Lower lobe of right lung (tissue), 2 donors: ENCODE measurements around the gene PPP2R2C. TPM values are rescaled to one million over a fixed set of nuclear protein-coding genes. Genes with fewer than 3 reads are reported as not detected.

Source experiments
- ATAC-seq, 2 donors: fragments of 200-7000 bp; cut with Tn5 transposase; one replicate each; pipeline ENCODE4 v1.9.1; 2020 to 2022; ENCODE audit warnings: mild to moderate bottlenecking in 2 of 2, moderate library complexity in 2 of 2
- DNase-seq: peaks from one replicate; pipeline ENCODE4 v3.0.0-alpha.2; 2020
- H3K27ac ChIP-seq: fragments of 200-600 bp; one replicate; pipeline ENCODE4 v1.8.0; 2022
- H3K27me3 ChIP-seq: fragments of 200-600 bp; one replicate; pipeline ENCODE4 v1.8.0; 2022; ENCODE audit warnings: low read depth
- H3K36me3 ChIP-seq: fragments of 200-600 bp; one replicate; pipeline ENCODE4 v1.8.0; 2022; ENCODE audit warnings: mild to moderate bottlenecking
- H3K4me1 ChIP-seq: fragments of 200-600 bp; one replicate; pipeline ENCODE4 v1.8.0; 2022
- H3K4me3 ChIP-seq: fragments of 200-600 bp; one replicate; pipeline ENCODE4 v1.8.0; 2022; ENCODE audit warnings: mild to moderate bottlenecking
- H3K9me3 ChIP-seq: fragments of 200-600 bp; one replicate; pipeline ENCODE4 v1.8.0; 2022
- intact Hi-C: fragments of 100-400 bp; cut with DNase I; formaldehyde crosslinking; loops from one replicate; pipeline ENCODE4 v1.11.0; 2022
- long read RNA-seq: library from polyadenylated mRNA; unstranded; transcript quantifications from one replicate; pipeline ENCODE4 v2.0.0, GENCODE V29; 2021
- total RNA-seq: library from RNA; stranded (reverse); fragmentation: NEBNext Ultra II Directional; extraction: Animal tissue kit (Norgen Biotek cat#: 25700); gene quantifications from one replicate; pipeline ENCODE4 v1.2.1, GENCODE V29; 2021
- TF ChIP-seq, protein P1 (sequence below): fragments of 200-600 bp; IDR thresholded peaks from one replicate; pipeline ENCODE4 v1.8.0; 2022; ENCODE audit warnings: antibody characterized with exemption, mild to moderate bottlenecking
- donor health status: DM: no; HTN: yes; CAD: no; lungs with severe emphysema.

PPP2R2C gene
- not detected for total RNA-seq
- long read RNA-seq = 0 reads

DNA sequence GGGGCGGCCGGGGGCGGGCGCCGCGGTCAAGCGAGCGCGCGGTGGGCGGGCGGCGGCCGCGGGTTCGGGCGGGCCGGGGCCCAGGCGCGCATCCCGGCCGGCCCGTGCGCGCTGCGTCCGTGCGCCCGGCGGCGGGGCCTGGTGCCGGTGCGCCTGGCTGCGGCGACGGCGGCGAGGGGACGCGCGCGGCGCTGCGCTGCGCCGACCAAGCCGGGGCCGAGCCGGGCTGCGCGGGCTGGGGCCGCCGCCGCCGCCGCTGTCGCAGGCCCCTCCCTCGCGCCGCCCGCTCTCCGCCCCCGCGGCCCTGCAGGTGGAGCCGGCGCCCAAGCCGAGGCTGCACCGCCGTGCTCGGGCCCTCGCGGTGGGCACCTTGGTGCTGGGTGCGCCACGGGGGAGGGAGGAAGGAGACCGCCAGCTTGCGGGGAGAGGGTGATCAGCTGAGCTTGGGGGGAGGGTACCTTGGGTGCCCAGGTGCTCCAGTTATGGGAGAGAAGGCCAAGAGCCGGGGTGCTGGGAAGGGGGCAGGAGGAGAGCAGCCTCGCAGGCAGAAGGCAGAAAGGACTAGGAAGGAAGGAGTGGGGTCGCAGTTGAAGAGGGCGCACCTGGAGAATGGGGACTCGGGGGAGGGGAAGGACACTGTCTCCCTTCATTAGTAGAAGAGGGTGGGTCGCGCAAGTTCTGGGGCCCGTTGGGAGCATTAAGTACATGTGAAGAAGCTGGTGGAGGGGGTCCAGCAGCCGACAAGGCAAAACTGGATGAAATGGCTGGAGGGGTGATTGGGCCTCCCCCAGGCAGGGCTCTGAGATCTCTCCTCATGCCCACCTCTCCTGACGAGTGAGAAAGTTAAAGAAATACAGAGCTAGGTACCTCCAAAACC, at the start of gene PPP2R2C:
PPP2R2C (minus strand) TSS at position 228 of the 877 bp plus-strand sequence. CDS start 385 bp downstream, outside the sequence.
- Histone ChIP-seq H3K27ac (no peak within 1 kb of the TSS), H3K4me1 (peaks cover 14% of the 10 kb centered on the region), H3K9me3 (no peaks in the 10 kb centered on the region), H3K4me3 (no peak within 1 kb of the TSS), H3K27me3 (peaks cover 73% of the 10 kb centered on the region), H3K36me3 (no peaks in the 10 kb centered on the region)
- ATAC-seq (no peak), DNase-seq (no peak)
- intact Hi-C loops = no loop called here
- TF ChIP-seq, protein P1, sequence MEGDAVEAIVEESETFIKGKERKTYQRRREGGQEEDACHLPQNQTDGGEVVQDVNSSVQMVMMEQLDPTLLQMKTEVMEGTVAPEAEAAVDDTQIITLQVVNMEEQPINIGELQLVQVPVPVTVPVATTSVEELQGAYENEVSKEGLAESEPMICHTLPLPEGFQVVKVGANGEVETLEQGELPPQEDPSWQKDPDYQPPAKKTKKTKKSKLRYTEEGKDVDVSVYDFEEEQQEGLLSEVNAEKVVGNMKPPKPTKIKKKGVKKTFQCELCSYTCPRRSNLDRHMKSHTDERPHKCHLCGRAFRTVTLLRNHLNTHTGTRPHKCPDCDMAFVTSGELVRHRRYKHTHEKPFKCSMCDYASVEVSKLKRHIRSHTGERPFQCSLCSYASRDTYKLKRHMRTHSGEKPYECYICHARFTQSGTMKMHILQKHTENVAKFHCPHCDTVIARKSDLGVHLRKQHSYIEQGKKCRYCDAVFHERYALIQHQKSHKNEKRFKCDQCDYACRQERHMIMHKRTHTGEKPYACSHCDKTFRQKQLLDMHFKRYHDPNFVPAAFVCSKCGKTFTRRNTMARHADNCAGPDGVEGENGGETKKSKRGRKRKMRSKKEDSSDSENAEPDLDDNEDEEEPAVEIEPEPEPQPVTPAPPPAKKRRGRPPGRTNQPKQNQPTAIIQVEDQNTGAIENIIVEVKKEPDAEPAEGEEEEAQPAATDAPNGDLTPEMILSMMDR = no peak

DNA sequence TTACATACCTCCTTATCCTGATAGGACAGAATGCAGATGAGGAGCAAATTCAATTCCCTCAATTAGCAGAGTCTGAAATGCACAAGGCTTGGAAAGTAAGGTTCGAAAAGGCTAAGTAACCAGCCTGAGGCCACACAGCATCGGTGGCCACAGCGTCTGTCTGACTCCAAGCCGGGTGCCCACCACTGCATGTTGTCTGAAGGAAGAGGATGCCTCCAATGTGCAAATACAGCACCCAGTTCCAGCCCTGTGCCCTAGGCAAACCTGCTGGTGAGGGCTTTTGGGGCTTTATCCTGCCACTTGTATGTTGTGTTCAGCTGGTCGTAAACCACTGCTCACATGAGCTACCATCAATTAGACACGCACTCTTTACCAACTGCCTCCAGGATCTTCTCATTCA, 48.6 kb upstream of the PPP2R2C start:
- no peak for DNase-seq
- intact Hi-C loops = no loop called here
- Histone ChIP-seq H3K27me3 (peaks cover 13% of the 10 kb centered on the region), H3K27ac (no peak overlapping the region), H3K4me1 (no peaks in the 10 kb centered on the region), H3K9me3 (no peaks in the 10 kb centered on the region), H3K36me3 (no peaks in the 10 kb centered on the region), H3K4me3 (no peak overlapping the region)
- no peak for ATAC-seq
- TF ChIP-seq, protein P1 = no peak

DNA sequence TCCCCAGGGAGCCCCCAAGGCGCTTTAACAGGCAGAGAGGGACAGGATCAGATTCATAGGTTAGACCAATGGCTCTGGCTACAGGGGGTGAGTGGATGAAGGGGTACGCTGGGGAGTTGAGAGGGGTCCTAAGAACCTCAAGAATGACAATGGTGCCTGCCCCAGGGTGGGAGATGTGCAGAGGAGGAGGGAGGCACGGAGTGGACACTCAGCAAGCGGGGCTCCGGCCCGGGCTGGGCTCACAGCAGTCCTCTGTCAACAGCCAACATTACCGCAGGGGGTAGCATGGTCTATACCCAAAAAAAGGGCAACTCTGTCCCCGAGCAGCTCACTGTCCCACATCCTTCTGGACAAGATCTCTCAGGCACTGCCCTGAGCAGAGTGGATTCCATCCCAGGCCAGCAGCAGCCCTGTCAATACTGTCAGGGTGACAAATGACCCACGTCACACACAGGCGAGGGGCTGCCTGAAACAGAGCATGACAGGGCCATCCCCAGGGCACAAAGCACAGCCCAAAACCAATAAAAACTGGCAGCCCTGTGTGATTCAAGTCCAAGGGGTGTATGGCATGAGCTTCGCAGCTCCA, 47.7 kb upstream of the PPP2R2C start:
- Histone ChIP-seq H3K36me3 (no peaks in the 10 kb centered on the region), H3K27me3 (peaks cover 13% of the 10 kb centered on the region), H3K4me3 (no peak overlapping the region), H3K27ac (no peak overlapping the region), H3K9me3 (no peaks in the 10 kb centered on the region), H3K4me1 (no peaks in the 10 kb centered on the region)
- no peak for DNase-seq
- TF ChIP-seq, protein P1 = no peak
- ATAC-seq = no peak
- intact Hi-C loops = no loop called here

DNA sequence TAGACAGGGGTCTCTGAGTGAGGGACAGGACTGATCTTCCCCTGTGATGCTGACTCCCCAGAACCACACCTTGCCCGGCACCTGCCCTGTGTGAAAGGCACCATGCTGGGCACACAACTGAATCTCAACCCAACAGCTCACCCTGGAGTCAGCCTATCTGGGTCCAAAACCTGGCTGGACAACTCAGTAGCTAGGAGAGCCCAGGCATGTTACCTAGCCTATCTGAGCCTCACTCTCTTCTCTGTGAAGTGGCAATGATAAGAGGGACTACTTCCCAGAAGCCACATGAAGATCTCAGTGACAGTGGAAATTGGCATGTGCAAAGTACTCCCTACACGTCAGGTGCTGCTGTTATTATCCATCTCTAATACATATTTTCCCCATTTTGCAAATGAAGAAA, 44.8 kb upstream of the PPP2R2C start:
- Histone ChIP-seq H3K27ac (no peak overlapping the region), H3K4me1 (no peaks in the 10 kb centered on the region), H3K27me3 (peaks cover 13% of the 10 kb centered on the region), H3K36me3 (no peaks in the 10 kb centered on the region), H3K9me3 (no peaks in the 10 kb centered on the region), H3K4me3 (no peak overlapping the region)
- DNase-seq (no peak), ATAC-seq (no peak)
- intact Hi-C loops = no loop called here
- TF ChIP-seq, protein P1 = no peak

DNA sequence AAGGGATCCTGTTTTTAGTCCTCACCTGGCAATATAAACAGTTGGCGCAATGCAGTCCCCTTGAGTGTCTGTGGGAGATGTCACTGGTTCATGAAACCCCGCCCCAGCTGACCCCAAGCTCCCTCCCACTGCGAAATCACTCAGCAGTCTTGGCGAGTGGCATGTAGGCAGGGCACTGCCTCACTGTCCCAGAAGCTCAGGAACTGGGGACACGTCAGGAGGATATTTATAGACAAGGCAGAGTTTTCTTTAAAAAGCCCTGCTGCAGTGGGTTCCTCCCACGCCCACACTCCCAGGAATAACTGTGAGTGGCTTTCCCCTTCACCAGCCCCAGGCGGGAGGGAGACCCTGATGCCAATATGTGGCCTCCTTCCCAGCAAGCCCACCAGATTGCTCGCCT, 44.3 kb upstream of the PPP2R2C start:
- Histone ChIP-seq H3K27ac (no peak overlapping the region), H3K27me3 (peaks cover 9% of the 10 kb centered on the region), H3K36me3 (no peaks in the 10 kb centered on the region), H3K4me3 (no peak overlapping the region), H3K9me3 (no peaks in the 10 kb centered on the region), H3K4me1 (no peaks in the 10 kb centered on the region)
- intact Hi-C loops = no loop called here
- no peak for ATAC-seq
- TF ChIP-seq, protein P1 = no peak
- DNase-seq = no peak
